ENCODE measurements around the gene VSTM2B.

Gene VSTM2B

DNA sequence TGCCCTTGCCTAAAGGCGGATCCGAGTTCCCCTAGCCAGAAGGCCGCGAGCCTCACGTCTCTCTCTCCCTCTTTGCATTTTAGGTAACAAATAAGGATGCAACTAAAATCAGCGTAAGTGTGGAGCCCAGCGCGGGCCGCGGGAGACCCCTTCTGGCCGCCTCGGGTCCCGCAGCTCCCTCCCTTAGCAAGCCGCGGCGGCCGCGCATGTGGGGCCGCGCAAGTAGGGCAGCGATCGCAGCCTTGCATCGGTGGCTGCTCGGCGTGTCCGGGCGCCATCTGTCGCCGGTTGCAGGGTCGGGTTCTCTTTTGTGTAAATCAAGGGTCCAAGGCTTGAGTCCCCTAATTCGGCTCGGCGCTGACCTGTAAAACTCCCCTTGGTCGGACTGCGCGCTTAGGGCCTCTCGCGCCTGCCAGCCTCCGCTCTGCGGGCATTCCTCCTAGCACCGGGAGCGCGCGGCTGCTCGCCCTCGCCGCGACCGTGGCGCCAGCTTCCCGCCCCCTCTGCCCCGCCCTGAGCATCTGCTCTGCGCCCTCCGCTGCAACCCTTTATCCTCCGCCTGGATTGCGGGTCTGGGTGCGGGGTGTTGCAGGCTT is 2.7 kb downstream of the VSTM2B start:
- FAIRE-seq (no peak), DNase-seq (ENCODE audit: insufficient read length, low spot score) (peak; percentile 77)
- TF ChIP-seq, protein P1, sequence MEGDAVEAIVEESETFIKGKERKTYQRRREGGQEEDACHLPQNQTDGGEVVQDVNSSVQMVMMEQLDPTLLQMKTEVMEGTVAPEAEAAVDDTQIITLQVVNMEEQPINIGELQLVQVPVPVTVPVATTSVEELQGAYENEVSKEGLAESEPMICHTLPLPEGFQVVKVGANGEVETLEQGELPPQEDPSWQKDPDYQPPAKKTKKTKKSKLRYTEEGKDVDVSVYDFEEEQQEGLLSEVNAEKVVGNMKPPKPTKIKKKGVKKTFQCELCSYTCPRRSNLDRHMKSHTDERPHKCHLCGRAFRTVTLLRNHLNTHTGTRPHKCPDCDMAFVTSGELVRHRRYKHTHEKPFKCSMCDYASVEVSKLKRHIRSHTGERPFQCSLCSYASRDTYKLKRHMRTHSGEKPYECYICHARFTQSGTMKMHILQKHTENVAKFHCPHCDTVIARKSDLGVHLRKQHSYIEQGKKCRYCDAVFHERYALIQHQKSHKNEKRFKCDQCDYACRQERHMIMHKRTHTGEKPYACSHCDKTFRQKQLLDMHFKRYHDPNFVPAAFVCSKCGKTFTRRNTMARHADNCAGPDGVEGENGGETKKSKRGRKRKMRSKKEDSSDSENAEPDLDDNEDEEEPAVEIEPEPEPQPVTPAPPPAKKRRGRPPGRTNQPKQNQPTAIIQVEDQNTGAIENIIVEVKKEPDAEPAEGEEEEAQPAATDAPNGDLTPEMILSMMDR (IDR thresholded peaks at IDR 0.05; ENCODE audit: insufficient read depth, missing control alignments) = peak; percentile 60

DNA sequence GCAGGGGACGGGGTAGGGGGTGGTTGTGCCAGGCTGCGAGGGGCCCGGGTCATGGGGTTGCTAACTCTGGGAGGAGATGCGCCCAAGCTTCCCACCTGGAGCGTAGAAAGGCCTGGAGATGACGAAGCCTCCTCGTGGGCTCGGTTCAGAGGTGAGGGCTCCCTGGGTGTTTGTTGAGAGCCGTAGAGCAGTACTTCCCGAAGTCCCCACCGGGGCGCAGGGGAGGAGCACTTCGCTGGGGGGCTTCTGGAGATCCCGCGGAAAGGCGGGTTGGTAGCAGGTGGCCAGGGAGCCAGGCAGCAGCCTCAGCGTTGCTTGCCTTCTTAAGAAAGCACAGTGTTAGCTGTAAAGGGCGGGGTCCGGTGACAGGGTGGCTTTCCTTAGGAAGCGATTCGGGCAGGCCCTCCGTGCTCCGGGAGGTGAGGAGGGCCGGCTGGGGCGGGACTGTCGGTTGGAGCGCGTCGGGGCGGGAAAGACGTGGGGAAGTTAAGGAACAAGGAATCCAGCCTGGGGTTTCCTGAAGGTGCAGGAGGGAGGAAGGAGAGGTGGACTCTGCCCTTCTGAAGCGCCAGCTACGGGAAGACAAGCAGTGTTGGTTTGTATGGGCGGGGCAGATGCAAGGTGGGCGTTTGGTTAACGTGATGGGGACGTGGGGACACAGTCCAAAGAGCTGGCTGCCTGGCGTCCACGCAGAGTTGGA is 3.3 kb downstream of the VSTM2B start:
- DNase-seq (ENCODE audit: insufficient read length, low spot score) = peak; percentile 62
- TF ChIP-seq, protein P1 (IDR thresholded peaks at IDR 0.05; ENCODE audit: insufficient read depth, missing control alignments) = no peak
- no peak for FAIRE-seq

DNA sequence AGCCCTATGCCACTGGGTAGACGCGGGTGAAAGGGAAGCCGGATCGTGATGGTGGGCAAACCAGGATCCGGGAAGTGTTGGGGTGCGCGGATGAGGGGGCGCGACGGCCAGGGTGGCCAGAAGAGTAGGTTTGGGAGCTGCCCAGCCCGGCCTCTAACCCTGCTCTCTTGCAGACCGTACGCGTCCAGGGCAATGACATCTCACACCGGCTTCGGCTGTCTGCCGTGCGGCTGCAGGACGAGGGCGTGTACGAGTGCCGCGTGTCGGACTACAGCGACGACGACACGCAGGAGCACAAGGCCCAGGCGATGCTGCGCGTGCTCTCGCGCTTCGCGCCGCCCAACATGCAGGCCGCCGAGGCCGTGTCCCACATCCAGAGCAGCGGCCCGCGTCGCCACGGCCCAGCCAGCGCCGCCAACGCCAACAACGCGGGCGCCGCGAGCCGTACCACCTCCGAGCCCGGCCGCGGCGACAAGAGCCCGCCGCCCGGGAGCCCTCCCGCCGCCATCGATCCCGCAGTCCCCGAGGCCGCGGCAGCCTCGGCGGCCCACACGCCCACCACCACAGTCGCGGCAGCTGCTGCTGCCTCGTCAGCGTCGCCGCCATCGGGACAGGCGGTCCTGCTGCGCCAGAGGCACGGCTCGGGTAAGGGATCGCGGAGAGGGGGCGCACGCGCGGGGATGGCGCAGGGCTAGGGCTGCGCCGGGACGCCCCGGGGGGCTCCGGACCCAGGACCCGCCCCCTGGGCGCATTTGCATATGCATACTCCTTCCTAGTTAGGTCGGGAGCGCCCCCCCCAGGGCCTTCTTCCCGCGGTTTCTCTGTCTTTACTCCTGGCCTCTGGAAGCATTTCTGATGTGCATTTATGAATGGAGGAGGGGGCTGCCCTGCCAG is 4.1 kb downstream of the VSTM2B start:
- TF ChIP-seq, protein P1 (IDR thresholded peaks at IDR 0.05; ENCODE audit: insufficient read depth, missing control alignments) = no peak
- FAIRE-seq = no peak
- DNase-seq (ENCODE audit: insufficient read length, low spot score) = no peak

DNA sequence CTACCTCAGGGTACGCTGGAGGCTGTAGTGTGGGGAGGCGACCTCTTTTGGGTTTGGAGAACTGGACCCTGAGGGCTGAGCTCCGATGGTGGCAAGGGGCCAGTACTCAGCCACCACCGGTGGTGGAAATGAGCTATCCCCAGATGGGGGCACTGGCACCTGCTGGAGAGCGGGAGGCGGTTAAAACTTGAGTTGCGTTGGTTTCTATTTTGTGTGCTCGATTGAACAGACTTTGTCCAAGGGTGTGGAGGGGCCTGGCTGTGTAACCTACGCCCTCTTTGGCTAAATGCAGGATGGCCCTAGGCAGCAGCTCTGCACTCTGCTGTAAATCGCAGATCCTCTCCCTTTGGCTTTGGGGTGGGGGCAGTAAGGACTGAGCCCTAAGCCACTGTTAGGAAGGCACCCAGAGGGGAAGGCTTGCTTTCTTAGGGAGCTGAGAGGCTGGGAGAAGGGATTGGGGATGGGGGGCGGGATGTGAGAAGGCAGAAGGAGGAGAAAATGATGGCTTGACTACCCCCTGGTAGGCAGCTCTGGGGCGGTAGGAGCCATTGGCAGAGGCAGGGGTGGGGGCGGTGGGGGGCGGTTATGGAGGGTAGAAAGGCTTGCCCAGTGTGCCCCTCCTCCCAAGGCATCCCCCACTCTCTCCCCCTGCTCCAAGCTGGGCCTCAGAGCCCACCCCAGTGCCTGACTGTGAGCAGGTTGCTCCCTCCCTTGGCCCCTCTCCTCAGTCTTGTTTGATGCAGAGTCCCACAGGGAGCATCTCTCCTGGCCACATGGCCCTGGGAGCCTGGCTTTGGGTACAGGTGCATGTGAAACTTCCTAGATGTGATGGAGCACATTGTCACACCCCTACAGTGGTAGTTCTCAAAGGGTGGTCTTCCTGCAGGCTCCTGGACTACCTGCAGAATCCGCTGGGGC is 5.0 kb downstream of the VSTM2B start:
- no peak for FAIRE-seq
- DNase-seq (ENCODE audit: insufficient read length, low spot score) = no peak
- TF ChIP-seq, protein P1 (IDR thresholded peaks at IDR 0.05; ENCODE audit: insufficient read depth, missing control alignments) = no peak

DNA sequence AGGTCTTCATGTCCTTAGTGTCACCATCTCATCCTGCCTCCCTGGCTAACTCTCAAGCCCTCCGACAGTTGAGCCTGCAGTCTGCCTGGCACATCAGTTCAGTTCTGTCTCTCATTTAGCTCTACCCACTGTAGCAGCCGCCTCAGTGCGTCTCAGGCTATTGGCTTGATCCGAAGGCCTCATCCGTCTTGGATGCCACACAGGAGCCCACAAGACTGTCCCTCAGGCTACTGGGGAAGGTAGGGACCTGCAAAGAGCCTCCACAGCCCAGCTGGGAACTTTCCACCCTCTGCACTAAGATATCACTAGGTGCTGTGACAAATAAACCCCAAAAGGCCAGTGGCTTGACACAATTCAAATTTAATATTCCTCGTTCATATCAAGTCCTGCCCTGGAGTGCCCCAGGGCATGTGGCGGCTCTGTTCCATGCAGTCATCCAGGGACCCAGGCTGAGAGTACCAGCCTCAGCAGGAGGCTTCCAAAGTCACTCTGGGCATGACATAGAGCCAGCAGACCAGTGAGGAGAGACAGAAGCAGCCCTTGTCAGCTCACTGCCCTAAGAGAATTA is 5.7 kb downstream of the VSTM2B start:
- FAIRE-seq (no peak), DNase-seq (ENCODE audit: insufficient read length, low spot score) (no peak)
- TF ChIP-seq, protein P1 (IDR thresholded peaks at IDR 0.05; ENCODE audit: insufficient read depth, missing control alignments) = no peak

DNA sequence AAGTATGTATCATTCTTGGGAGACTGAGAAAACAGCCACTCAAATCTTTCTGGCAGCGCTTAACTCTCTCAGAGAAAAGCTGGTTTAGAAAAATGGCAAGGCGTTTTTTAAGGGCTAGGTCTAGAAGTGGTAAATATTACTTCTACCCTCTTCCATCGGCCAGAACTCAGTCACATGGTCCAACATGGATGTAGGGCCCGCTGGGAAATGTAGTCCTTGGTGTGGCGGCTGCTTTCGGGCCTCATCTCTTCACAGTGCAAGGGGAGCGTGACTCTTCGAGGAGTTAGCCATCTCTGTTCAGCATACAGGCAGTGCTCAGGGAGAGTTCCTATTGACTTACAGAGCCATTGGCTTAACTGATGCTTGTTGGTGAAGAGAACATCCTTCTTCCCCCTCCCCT is 6.3 kb downstream of the VSTM2B start:
- FAIRE-seq (no peak), DNase-seq (ENCODE audit: insufficient read length, low spot score) (no peak)
- TF ChIP-seq, protein P1 (IDR thresholded peaks at IDR 0.05; ENCODE audit: insufficient read depth, missing control alignments) = no peak
